GM18505 (cell line): ENCODE data around the gene C19orf47.

Experiments
- ATAC-seq: cut with Tn5 transposase; IDR thresholded peaks from one replicate; pipeline ENCODE4 v1.9.1; 2021; ENCODE audit not compliant: unreplicated experiment
- POLR2A ChIP-seq: IDR thresholded peaks from 4 replicates; pipeline ENCODE4 v1.6.1; 2011; ENCODE audit warnings: borderline replicate concordance; ENCODE audit not compliant: insufficient read depth, insufficient read length; ENCODE audit errors: extremely low read depth

The C19orf47 gene

DNA sequence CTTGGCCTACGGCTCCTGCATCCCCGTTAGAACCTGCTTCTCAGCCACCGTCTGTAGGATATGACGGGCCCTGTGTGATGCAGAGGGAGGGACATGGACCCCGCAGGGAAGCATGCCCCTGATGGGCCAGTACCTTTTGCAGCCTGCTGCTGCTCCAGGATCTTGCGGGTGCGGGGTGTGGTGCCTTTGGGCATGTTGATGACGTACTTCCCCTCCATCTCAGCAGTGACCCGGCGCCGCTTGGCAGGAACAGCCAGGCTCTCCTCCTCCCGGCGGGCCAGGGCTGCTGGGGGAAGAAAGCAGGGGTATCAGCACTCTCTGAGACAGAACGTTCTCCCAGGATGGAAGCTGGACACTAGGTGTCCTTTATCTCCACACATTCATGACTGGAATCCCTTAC, 22.0 kb downstream of the C19orf47 start:
- TF ChIP-seq POLR2A, result no peak
- ATAC-seq, result no peak

DNA sequence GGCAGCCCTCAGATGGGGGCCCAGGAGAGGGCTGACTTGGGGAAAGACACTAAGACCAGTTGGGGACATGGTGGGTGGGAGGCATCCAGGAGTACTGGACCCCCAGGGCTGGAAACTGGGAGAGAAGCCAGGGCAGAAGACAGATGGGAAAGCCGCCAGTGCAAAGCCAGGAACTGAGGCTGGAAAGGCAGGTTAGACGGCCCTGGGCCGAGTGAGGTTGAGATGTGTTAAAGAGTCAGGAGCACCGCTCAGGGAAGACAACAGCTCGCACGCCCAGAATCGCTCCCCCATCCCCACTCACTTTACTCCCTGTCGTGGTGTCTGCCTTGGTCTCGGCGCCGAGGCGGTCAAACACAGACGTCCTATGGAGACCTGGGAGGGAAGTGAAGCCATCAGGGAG, 24.5 kb downstream of the C19orf47 start:
- no peak for ATAC-seq
- no peak for TF ChIP-seq POLR2A

- ATAC-seq, result no peak
- TF ChIP-seq POLR2A, result no peak
These were observed 25.1 kb downstream of the C19orf47 start for GRCh38 chr19:40322951-40323615.

- ATAC-seq, result no peak
- no peak for TF ChIP-seq POLR2A
These were observed 26.0 kb downstream of the C19orf47 start for GRCh38 chr19:40322271-40322610.

- no peak for ATAC-seq
These were observed 26.5 kb downstream of the C19orf47 start for GRCh38 chr19:40321566-40322270.

GRCh38 chr19:40321076-40321475, 27.1 kb downstream of the C19orf47 start:
- TF ChIP-seq POLR2A, result no peak
- no peak for ATAC-seq

More at GRCh38 chr19:40321566-40322270, 26.5 kb downstream of the C19orf47 start:
- no peak for TF ChIP-seq POLR2A

DNA sequence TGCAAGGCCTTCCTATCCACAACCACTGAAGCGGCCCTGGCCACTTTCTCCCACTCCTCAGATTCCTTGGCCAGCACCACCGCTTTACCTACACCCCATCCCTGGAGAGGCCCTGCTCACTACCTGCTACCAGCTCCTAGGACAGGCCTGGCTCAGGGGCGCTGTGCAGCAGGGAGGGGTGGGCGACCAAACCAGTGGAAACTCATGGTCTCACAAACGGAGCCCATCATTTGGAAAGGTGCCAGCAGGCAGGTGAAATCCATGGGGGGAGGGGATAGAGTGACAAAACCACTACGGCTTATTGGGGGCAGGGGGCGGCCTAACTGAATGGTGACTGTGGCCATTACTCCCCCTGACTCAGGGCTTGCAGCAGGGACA, 27.6 kb downstream of the C19orf47 start:
- TF ChIP-seq POLR2A, result no peak
- no peak for ATAC-seq

DNA sequence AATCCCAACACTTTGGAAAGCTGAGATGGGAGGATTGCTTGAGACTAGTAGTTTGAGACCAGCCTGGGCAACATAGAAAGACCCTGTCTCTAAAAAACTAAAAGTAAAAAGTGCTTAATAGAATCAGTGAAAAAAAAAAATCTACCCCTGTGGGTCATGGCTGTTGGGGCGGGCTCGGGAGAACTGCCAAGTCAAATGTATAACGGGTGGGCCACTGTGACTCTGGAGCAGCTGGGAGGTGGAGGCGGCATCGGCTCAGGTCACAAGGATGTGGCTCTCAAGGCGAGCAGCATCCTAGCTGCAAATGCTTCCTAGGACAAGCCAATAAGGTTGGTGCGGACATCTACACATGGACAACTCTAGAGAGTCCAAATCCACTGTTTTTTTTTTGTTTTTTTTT, 30.9 kb downstream of the C19orf47 start:
- no peak for TF ChIP-seq POLR2A

GRCh38 chr19:40315812-40316470, 32.3 kb downstream of the C19orf47 start:
- ATAC-seq, result no peak
- no peak for TF ChIP-seq POLR2A

More for the DNA sequence above, 30.9 kb downstream of the C19orf47 start:
- ATAC-seq, result no peak

DNA sequence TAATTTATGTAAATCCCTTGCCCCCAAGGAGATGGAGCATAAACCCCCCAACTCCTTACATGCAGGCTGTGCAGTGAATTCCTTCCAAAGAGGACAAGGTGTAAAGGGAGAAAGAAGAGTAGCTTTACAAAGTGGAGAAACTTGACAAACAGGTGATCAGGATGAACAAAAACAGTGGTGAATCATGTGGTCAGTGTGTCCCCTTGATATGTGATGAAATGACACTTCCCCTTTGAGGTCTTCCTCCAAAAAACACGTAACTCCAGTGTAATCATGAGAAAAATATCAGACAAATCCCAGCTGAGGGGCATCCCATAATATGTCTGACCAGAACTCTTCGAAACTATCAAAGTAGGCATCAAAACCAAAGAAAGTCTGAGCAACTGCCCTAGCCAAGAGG, 33.5 kb downstream of the C19orf47 start:
- ATAC-seq, result no peak
- no peak for TF ChIP-seq POLR2A

GRCh38 chr19:40313229-40313983, 34.8 kb downstream of the C19orf47 start:
- no peak for TF ChIP-seq POLR2A
- ATAC-seq, result no peak

DNA sequence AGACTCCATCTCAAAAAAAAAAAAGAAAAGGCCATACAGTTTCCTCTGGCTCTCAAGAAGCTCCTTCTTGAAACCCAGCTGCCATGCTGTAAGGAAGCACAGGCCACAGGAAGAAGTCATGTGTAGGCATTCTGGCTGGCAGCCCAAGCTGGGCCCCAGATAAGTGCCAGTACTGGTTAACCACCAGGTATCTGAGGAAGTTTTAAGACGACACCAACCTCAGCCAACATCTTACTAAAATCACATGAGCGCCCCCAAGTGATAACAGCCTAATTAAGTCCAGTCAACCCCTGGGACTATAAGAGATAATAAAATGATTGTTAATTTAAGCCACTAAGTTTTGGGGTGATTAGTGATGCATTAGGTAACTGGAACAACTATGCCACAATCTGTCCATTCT, 35.7 kb downstream of the C19orf47 start:
- ATAC-seq, result no peak
- no peak for TF ChIP-seq POLR2A

DNA sequence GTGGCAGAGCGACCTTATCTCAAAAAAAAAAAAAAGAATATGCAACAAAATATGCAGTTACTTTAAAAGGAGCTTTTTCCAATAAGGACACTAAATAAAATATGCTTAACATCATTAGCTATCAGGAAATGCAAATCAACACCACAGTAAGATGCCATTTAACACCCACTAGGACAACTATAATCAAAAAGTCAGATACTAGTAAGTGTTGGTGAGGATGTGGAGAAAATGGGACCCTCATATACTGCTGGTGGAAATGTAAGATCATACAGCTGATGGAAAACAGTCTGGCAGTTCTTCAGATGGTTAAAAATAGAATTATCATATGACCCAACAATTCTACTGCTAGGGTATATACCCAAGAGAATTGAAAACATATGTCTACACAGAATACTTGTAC, 38.5 kb downstream of the C19orf47 start:
- no peak for ATAC-seq

More for the DNA sequence above, 38.5 kb downstream of the C19orf47 start:
- TF ChIP-seq POLR2A, result no peak
